Omental fat pad (tissue), 4 donors: ENCODE results near the gene ATP9B. TPM values are rescaled to one million over a fixed set of nuclear protein-coding genes. Genes with fewer than 3 reads are reported as not detected.

Experiments used
- ATAC-seq: fragments of 150-250 bp; one replicate; pipeline ENCODE4 v1.9.1; 2016; ENCODE audit warnings: mild to moderate bottlenecking, moderate library complexity; ENCODE audit not compliant: low FRiP score
- DNase-seq: peaks from one replicate; pipeline ENCODE4 v3.0.0-alpha.2; 2019; ENCODE audit warnings: low spot score
- total RNA-seq, 4 donors: library from RNA; depleted of rRNA; stranded (reverse); fragments of >200 nt; gene quantifications; one replicate each; pipeline ENCODE4 v1.1.0, GENCODE V29; 2016
- TF ChIP-seq, protein P1 (sequence below), 3 donors: fragments of 450-650 bp; IDR thresholded peaks; one replicate each; pipeline ENCODE4 v1.5.1; 2016 to 2017; ENCODE audit warnings: antibody characterized with exemption in 3 of 3, mild to moderate bottlenecking in 3 of 3, moderate library complexity in 2 of 3

The ATP9B gene
- total RNA-seq, 4 donors from 2014 or later = 28.8 to 47.3 (median 39.8) TPM

- ATAC-seq = no peak
- no peak for DNase-seq
- TF ChIP-seq, protein P1, sequence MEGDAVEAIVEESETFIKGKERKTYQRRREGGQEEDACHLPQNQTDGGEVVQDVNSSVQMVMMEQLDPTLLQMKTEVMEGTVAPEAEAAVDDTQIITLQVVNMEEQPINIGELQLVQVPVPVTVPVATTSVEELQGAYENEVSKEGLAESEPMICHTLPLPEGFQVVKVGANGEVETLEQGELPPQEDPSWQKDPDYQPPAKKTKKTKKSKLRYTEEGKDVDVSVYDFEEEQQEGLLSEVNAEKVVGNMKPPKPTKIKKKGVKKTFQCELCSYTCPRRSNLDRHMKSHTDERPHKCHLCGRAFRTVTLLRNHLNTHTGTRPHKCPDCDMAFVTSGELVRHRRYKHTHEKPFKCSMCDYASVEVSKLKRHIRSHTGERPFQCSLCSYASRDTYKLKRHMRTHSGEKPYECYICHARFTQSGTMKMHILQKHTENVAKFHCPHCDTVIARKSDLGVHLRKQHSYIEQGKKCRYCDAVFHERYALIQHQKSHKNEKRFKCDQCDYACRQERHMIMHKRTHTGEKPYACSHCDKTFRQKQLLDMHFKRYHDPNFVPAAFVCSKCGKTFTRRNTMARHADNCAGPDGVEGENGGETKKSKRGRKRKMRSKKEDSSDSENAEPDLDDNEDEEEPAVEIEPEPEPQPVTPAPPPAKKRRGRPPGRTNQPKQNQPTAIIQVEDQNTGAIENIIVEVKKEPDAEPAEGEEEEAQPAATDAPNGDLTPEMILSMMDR (IDR thresholded peaks at IDR 0.05) = no peak
Measured at GRCh38 chr18:79043288-79043687, 25.9 kb upstream of the ATP9B start.

- no peak for ATAC-seq
- TF ChIP-seq, protein P1 (IDR thresholded peaks at IDR 0.05) = no peak
- no peak for DNase-seq
Measured at GRCh38 chr18:79046522-79046921, 22.7 kb upstream of the ATP9B start.

DNA sequence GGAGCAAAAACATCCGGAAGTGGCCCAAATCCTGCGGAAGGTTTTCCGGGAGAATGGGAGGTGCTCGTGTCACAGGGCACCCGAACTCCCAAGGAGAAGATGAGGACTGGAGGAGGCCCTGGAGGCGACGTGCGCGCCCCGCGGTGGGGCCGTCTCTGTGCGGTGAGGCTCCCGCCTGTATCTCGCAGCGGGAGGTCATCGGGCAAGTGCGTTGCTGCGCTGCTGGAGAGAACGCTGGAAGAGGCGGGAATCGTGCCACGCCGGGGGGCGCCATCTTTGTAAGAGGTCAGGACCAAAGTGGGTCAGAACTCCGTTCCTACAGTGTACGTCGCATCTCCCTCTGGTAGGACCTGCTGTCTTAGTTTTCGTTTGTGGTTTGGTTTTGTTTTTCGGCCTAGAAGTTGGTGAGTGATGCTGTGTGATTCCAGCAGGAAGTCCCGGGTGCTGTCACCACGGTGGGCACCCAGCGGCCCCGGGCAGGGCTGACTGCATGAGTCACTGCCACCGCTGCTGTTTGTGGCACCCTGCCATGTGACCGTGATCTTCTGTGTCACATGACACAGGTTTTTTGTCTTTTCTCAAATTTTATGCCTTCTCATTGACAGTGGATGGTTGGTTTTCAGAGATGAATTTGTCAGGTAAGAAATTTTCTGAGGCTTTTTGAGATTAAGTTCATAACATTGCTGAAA is 21.5 kb upstream of the ATP9B start:
- DNase-seq (no peak), ATAC-seq (no peak)

GRCh38 chr18:79048245-79048632 is 21.0 kb upstream of the ATP9B start:
- TF ChIP-seq, protein P1 (IDR thresholded peaks at IDR 0.05) = no peak
- ATAC-seq = no peak
- no peak for DNase-seq

More for the DNA sequence above, 21.5 kb upstream of the ATP9B start:
- TF ChIP-seq, protein P1 (IDR thresholded peaks at IDR 0.05) = no peak

DNA sequence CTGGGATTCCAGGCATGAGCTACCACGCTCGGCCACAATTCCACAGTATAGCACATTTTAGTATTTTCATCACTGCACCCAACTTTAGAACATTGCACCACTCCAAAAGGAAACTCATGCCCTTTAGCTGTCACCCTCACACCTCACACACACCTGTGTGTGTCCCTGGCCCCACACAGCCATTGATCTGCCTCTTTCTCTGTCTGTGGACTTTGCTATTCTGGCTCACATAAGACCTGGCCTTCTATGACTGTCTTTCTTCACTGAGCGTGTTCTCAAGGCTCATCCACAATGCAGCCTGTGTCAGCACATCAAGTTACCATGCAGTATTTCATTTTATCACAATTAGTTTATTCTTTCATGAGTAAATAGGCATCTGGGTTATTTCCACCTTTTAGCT is 19.7 kb upstream of the ATP9B start:
- DNase-seq = no peak
- ATAC-seq = no peak
- TF ChIP-seq, protein P1 (IDR thresholded peaks at IDR 0.05) = no peak

DNA sequence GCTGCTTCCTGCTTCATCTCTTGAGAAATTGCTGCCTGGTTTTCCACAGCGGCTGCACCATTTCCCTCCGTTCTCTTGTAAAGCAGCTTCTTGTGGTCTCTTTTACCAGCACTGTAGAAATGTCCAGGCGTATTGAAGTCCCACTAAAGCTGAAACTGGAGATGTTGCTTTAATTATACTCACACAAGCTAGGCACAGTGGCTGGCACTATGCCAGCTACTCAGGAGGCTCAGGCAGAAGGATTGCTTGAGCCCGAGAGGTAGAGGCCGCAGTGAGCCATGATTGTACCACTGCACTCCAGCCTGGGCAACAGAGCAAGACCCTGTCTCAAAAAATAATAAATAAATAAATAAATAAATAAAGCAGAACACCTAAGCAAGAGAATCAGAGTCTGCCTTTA is 19.2 kb upstream of the ATP9B start:
- no peak for ATAC-seq
- TF ChIP-seq, protein P1 (IDR thresholded peaks at IDR 0.05) = no peak
- DNase-seq = no peak

DNA sequence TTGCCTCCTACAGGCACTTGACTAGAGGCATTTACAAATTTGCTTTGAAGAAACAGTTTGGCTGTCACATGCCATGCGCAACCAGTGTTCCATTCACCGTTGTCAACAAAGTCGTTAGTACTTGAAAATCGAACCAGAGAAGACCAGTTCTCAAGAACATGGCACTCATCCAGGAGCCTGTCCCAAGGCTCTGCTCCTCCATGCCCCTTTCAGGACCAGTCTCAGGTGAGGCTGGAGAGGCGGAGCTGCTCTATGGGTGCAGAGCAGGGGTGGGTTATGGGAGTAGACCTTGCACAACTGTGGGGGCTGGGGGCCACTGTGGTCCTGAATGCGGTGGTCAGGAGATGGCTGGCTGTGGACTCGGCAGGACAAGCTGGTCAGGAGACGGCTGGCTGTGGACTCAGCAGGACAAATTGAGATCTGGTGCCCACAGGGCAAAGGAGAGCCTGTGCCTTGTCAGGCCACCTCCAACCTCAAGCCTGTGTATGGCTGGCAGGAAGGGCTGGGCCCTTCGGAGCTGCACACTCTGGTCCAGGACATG is 12.3 kb upstream of the ATP9B start:
- no peak for ATAC-seq
- TF ChIP-seq, protein P1 (IDR thresholded peaks at IDR 0.05) = no peak
- DNase-seq = no peak
